ENCODE data around the gene LONP1.

LONP1 gene

GRCh38 chr19:5677136-5677535, 42.8 kb downstream of the LONP1 start:
- DNase-seq: no peak

GRCh38 chr19:5676772-5677105, 43.2 kb downstream of the LONP1 start:
- DNase-seq: no peak

GRCh38 chr19:5676105-5676771, 43.7 kb downstream of the LONP1 start:
- DNase-seq: no peak

GRCh38 chr19:5674714-5675113, 45.2 kb downstream of the LONP1 start:
- DNase-seq: no peak

GRCh38 chr19:5673752-5674151, 46.2 kb downstream of the LONP1 start:
- DNase-seq: no peak

- no peak for DNase-seq
These were observed 47.1 kb downstream of the LONP1 start for GRCh38 chr19:5672708-5673459.

- DNase-seq: no peak
These were observed 48.3 kb downstream of the LONP1 start for GRCh38 chr19:5671600-5671999.

- DNase-seq: no peak
These were observed 50.7 kb downstream of the LONP1 start for GRCh38 chr19:5669212-5669611.

- DNase-seq: no peak
These were observed 52.1 kb downstream of the LONP1 start for GRCh38 chr19:5667751-5668271.

- no peak for DNase-seq
These were observed 52.9 kb downstream of the LONP1 start for GRCh38 chr19:5666921-5667610.

GRCh38 chr19:5665781-5666513, 54.0 kb downstream of the LONP1 start:
- no peak for DNase-seq

GRCh38 chr19:5664515-5664914, 55.4 kb downstream of the LONP1 start:
- DNase-seq: no peak

GRCh38 chr19:5663904-5664303, 56.0 kb downstream of the LONP1 start:
- no peak for DNase-seq

GRCh38 chr19:5661483-5661882, 58.5 kb downstream of the LONP1 start:
- no peak for DNase-seq

GRCh38 chr19:5655412-5655811, 64.5 kb downstream of the LONP1 start:
- no peak for DNase-seq

- no peak for DNase-seq
These were observed 65.0 kb downstream of the LONP1 start for GRCh38 chr19:5654931-5655330.

- DNase-seq: no peak
These were observed 67.7 kb downstream of the LONP1 start for GRCh38 chr19:5652261-5652660.

- no peak for DNase-seq
These were observed 68.6 kb downstream of the LONP1 start for GRCh38 chr19:5651361-5651760.

- no peak for DNase-seq
These were observed 71.5 kb downstream of the LONP1 start for GRCh38 chr19:5648464-5648863.

- DNase-seq: no peak
These were observed 73.2 kb downstream of the LONP1 start for GRCh38 chr19:5646703-5647102.

- DNase-seq: no peak
These were observed 74.5 kb downstream of the LONP1 start for GRCh38 chr19:5645409-5645808.

GRCh38 chr19:5644037-5644436, 75.9 kb downstream of the LONP1 start:
- no peak for DNase-seq

- no peak for DNase-seq
These were observed 76.9 kb downstream of the LONP1 start for GRCh38 chr19:5643060-5643459.

Data from stimulated activated naive CD4-positive, alpha-beta T cell treated with Interleukin-2 at 50 U/mL for 16 hours (primary cell).